ENCODE data around the gene NMT1.

DNA sequence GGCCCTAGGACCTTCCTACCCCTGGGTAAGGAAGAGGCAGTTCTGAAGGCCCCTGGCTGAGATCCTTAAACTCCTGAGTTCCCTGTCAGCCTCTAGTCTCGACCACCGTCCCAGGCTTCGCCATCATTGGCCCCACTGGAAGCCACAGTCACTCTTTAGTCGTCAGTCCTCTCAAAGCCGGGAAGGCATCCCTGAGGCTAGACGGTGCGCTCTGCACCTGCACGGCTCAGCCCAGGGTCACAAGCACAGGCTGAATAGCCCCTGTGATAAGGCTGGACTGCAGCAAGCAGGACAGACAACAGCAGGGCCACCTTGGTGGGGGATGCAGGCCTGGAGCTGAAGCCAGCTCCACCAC lies 83.9 kb downstream of the NMT1 start:
- no peak for TF ChIP-seq GATA3 (IDR thresholded peaks at IDR 0.05; ENCODE audit: low read depth, low read length)
- TF ChIP-seq GATA2 (IDR thresholded peaks at IDR 0.05; ENCODE audit: low read depth, low read length) = no peak

Data from SH-SY5Y (cell line).